Tibial nerve (tissue), 4 donors: ENCODE data around the gene TM9SF3. TPM values are rescaled to one million over a fixed set of nuclear protein-coding genes. Genes with fewer than 3 reads are reported as not detected.
"Not testable (repeated sequence)": the region's sequence is repeated elsewhere in the genome, so short reads cannot be mapped to it uniquely, and the experiment has no call there.

Experiments used
- DNase-seq, 2 donors: peaks; one replicate each; pipeline ENCODE4 v3.0.0-alpha.2; 2019; ENCODE audit warnings: low spot score in 2 of 2
- H3K27ac ChIP-seq, 4 donors: fragments of 200-600 bp; sonication (generic) in 3 of 4; one replicate each; pipeline ENCODE4 v1.5.1; 2017 to 2019; ENCODE audit warnings: mild to moderate bottlenecking in 1 of 4
- H3K27me3 ChIP-seq, 2 donors: fragments of 200-600 bp; sonication (generic) in 1 of 2; one replicate each; pipeline versions ENCODE4 v1.5.1 to v1.6.0; 2017 to 2019
- H3K36me3 ChIP-seq, 3 donors: fragments of 200-600 bp; sonication (generic); one replicate each; pipeline ENCODE4 v1.5.1; 2018 to 2019
- H3K4me1 ChIP-seq, 4 donors: fragments of 200-600 bp; sonication (generic) in 3 of 4; one replicate each; pipeline ENCODE4 v1.5.1; 2017 to 2019
- H3K4me3 ChIP-seq, 4 donors: fragments of 200-600 bp; sonication (generic) in 3 of 4; one replicate each; pipeline ENCODE4 v1.5.1; 2017 to 2019; ENCODE audit warnings: mild to moderate bottlenecking in 1 of 4, moderate library complexity in 1 of 4
- H3K9me3 ChIP-seq, 4 donors: fragments of 200-600 bp; sonication (generic) in 3 of 4; one replicate each; pipeline ENCODE4 v1.5.1; 2017 to 2019
- CTCF ChIP-seq, 5 experiments: fragments of 200-600 bp in 3 of 5; fragments of 450-650 bp in 2 of 5; sonication (generic) in 3 of 5; IDR thresholded peaks; one replicate each; pipeline ENCODE4 v1.5.1; 2016 to 2019; ENCODE audit warnings: antibody characterized with exemption in 5 of 5, mild to moderate bottlenecking in 3 of 5, moderate library complexity in 2 of 5
- EP300 ChIP-seq, 2 donors: sonication (generic); formaldehyde crosslinking; IDR thresholded peaks; one replicate each; pipeline ENCODE4 v1.6.1; 2017; ENCODE audit warnings: antibody characterized with exemption in 2 of 2, mild to moderate bottlenecking in 1 of 2
- POLR2A ChIP-seq, 2 donors: fragments of 450-650 bp; IDR thresholded peaks; one replicate each; pipeline ENCODE4 v1.6.1; 2017; ENCODE audit warnings: antibody characterized with exemption in 2 of 2, mild to moderate bottlenecking in 2 of 2, moderate library complexity in 2 of 2
- WGBS, 2 donors: methylation state at CpG; one replicate each; pipeline ENCODE4 v1.1.5; 2018; 5-methylcytosine and 5-hydroxymethylcytosine counted together
- total RNA-seq, 4 donors: library from RNA; depleted of rRNA; stranded (reverse); fragments of >200 nt; gene quantifications; one replicate each; pipeline ENCODE4 v1.1.0, GENCODE V29; 2016

Gene TM9SF3
- total RNA-seq, 4 donors from 2014 or later, result 79.5 to 98.8 (median 90.2) TPM

- Histone ChIP-seq H3K27ac (no peak overlapping the region), H3K27me3 (no peaks in the 10 kb centered on the region), H3K4me3 (no peak overlapping the region), H3K4me1 (peaks cover 0 to 19% (median 0%) of the 10 kb centered on the region in 4 donors), H3K36me3 (peaks cover 0 to 60% (median 0%) of the 10 kb centered on the region in 3 donors), H3K9me3 (no peaks in the 10 kb centered on the region)
- TF ChIP-seq POLR2A (IDR thresholded peaks at IDR 0.05), result no peak
- no peak for TF ChIP-seq EP300 (IDR thresholded peaks at IDR 0.05)
- no peak for TF ChIP-seq CTCF (IDR thresholded peaks at IDR 0.05)
- WGBS, 2 donors, result 89 to 96% methylated on average over 3 of the region's 3 CpGs
- no peak for DNase-seq
These were observed 25.6 kb downstream of the TM9SF3 start for GRCh38 chr10:96560966-96561887.

GRCh38 chr10:96560489-96560888, 26.3 kb downstream of the TM9SF3 start:
- Histone ChIP-seq H3K36me3 (peaks cover 0 to 60% (median 0%) of the 10 kb centered on the region in 3 donors), H3K27ac (no peak overlapping the region), H3K27me3 (no peaks in the 10 kb centered on the region), H3K9me3 (no peaks in the 10 kb centered on the region), H3K4me1 (peaks cover 0 to 12% (median 0%) of the 10 kb centered on the region in 4 donors), H3K4me3 (no peak overlapping the region)
- DNase-seq, result no peak
- TF ChIP-seq CTCF (IDR thresholded peaks at IDR 0.05) (no peak), POLR2A (IDR thresholded peaks at IDR 0.05) (no peak), EP300 (IDR thresholded peaks at IDR 0.05) (no peak)
- 89 to 91% methylated on average over 2 of the region's 2 CpGs for WGBS, 2 donors

GRCh38 chr10:96556003-96556402, 30.8 kb downstream of the TM9SF3 start:
- Histone ChIP-seq H3K9me3 (no peaks in the 10 kb centered on the region), H3K4me3 (no peak overlapping the region), H3K27me3 (no peaks in the 10 kb centered on the region), H3K27ac (no peak overlapping the region), H3K36me3 (peaks cover 0 to 51% (median 0%) of the 10 kb centered on the region in 3 donors), H3K4me1 (peaks cover 0 to 7% (median 0%) of the 10 kb centered on the region in 4 donors)
- WGBS, 2 donors, result 68 to 86% methylated on average over 1 of the region's 1 CpG
- TF ChIP-seq EP300 (IDR thresholded peaks at IDR 0.05) (no peak), POLR2A (IDR thresholded peaks at IDR 0.05) (no peak), CTCF (IDR thresholded peaks at IDR 0.05) (peak in 2 of 5 experiments; percentile 17 to 30)
- DNase-seq, result no peak

- Histone ChIP-seq H3K27ac (no peak overlapping the region), H3K36me3 (peaks cover 0 to 53% (median 0%) of the 10 kb centered on the region in 3 donors), H3K4me1 (peaks cover 0 to 7% (median 0%) of the 10 kb centered on the region in 4 donors), H3K4me3 (no peak overlapping the region), H3K9me3 (no peaks in the 10 kb centered on the region), H3K27me3 (no peaks in the 10 kb centered on the region)
- no peak for DNase-seq
- 92 to 95% methylated on average over 3 of the region's 3 CpGs for WGBS, 2 donors
- no peak for TF ChIP-seq CTCF (IDR thresholded peaks at IDR 0.05)
- no peak for TF ChIP-seq POLR2A (IDR thresholded peaks at IDR 0.05)
- TF ChIP-seq EP300 (IDR thresholded peaks at IDR 0.05), result no peak
These were observed 31.5 kb downstream of the TM9SF3 start for GRCh38 chr10:96555330-96555729.

GRCh38 chr10:96548589-96548988, 38.2 kb downstream of the TM9SF3 start:
- Histone ChIP-seq H3K36me3 (peaks cover 2 to 60% (median 5%) of the 10 kb centered on the region in 3 donors), H3K27me3 (no peaks in the 10 kb centered on the region), H3K27ac (no peak overlapping the region), H3K4me1 (no peaks in the 10 kb centered on the region), H3K4me3 (no peak overlapping the region), H3K9me3 (no peaks in the 10 kb centered on the region)
- 81 to 87% methylated on average over 5 of the region's 5 CpGs for WGBS, 2 donors
- DNase-seq, result no peak
- TF ChIP-seq EP300 (IDR thresholded peaks at IDR 0.05), result no peak
- no peak for TF ChIP-seq POLR2A (IDR thresholded peaks at IDR 0.05)
- no peak for TF ChIP-seq CTCF (IDR thresholded peaks at IDR 0.05)

GRCh38 chr10:96545558-96545957, 41.3 kb downstream of the TM9SF3 start:
- H3K36me3 ChIP-seq, result peaks cover 3 to 59% (median 5%) of the 10 kb centered on the region in 3 donors
- H3K9me3 ChIP-seq, H3K4me3 ChIP-seq, H3K4me1 ChIP-seq, H3K27ac ChIP-seq, H3K27me3 ChIP-seq, DNase-seq: not testable (repeated sequence)
- WGBS, 2 donors, result 91 to 96% methylated on average over 10 of the region's 10 CpGs
